Measurements from ENCODE around the gene PDE10A.

PDE10A gene

DNA sequence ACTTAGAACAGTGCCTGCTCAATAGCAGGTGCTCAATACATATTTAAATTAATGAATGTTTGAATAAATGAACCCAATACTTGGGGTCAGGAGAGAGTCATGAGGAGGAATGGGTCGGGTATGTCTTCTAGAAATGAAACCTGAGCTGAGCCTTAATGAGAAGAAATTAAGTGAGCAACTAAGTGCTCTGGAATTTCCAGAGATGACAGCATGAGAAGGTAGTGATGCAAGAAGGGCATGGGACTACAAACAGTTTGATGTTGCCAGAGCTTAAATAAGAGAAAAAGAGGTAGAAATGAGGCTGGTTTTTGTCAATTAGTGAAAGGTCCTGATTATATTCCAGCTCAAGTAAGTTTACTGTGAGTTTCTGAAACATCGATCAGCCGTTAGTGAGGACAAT is 82.9 kb downstream of the PDE10A start:
- ATAC-seq (ENCODE audit: insufficient read depth, low read depth): no peak
- no peak overlapping the region for H3K4me2 ChIP-seq (ENCODE audit: insufficient read depth, low read length)
- H3K9me3 ChIP-seq (ENCODE audit: insufficient read depth, low read length, severe bottlenecking): no peaks in the 10 kb centered on the region
- TF ChIP-seq, protein P1, sequence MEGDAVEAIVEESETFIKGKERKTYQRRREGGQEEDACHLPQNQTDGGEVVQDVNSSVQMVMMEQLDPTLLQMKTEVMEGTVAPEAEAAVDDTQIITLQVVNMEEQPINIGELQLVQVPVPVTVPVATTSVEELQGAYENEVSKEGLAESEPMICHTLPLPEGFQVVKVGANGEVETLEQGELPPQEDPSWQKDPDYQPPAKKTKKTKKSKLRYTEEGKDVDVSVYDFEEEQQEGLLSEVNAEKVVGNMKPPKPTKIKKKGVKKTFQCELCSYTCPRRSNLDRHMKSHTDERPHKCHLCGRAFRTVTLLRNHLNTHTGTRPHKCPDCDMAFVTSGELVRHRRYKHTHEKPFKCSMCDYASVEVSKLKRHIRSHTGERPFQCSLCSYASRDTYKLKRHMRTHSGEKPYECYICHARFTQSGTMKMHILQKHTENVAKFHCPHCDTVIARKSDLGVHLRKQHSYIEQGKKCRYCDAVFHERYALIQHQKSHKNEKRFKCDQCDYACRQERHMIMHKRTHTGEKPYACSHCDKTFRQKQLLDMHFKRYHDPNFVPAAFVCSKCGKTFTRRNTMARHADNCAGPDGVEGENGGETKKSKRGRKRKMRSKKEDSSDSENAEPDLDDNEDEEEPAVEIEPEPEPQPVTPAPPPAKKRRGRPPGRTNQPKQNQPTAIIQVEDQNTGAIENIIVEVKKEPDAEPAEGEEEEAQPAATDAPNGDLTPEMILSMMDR (IDR thresholded peaks at IDR 0.05; ENCODE audit: borderline replicate concordance, extremely low read depth, low read length, poor library complexity, severe bottlenecking): no peak
- no peak for TF ChIP-seq EZH2 (IDR thresholded peaks at IDR 0.05; ENCODE audit: borderline replicate concordance, low read depth, low read length, severe bottlenecking)
- H3K4me1 ChIP-seq (ENCODE audit: insufficient read depth, low read length): no peaks in the 10 kb centered on the region
- no peak overlapping the region for H3K27ac ChIP-seq (ENCODE audit: low read length)
- no peaks in the 10 kb centered on the region for H3K79me2 ChIP-seq (ENCODE audit: insufficient read depth, low read length)
- DNase-seq: no peak
- H2AFZ ChIP-seq (ENCODE audit: low read depth, low read length): no peak overlapping the region
- no peaks in the 10 kb centered on the region for H4K20me1 ChIP-seq (ENCODE audit: insufficient read depth, low read length)
- H3K4me3 ChIP-seq (ENCODE audit: low read depth in 1 of 2, low read length in 2 of 2): no peak overlapping the region
- H3K36me3 ChIP-seq (ENCODE audit: insufficient read depth, low read length): no peaks in the 10 kb centered on the region
- H3K27me3 ChIP-seq (ENCODE audit: insufficient read depth, low read length, poor library complexity): no peaks in the 10 kb centered on the region
- H3K9ac ChIP-seq (ENCODE audit: low read depth, low read length): no peak overlapping the region

DNA sequence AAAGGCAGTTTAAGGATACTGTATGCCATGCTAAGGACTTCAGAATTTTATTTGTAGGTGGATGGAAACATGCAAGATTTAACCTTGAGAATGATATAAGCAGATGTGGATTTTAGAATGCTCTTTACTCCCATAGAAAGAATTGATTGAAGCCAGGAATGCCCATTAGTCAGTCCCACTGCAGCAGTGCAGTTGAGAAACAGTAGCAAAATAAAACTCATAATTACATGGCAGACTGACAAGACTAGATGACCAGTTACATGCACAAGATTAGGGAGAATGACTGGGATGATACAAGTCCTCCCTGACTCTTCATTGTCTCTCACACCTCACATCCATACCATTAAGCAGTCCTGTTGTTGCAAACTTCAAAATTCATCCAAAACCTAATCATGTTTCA is 83.9 kb downstream of the PDE10A start:
- H3K36me3 ChIP-seq (ENCODE audit: insufficient read depth, low read length): no peaks in the 10 kb centered on the region
- H4K20me1 ChIP-seq (ENCODE audit: insufficient read depth, low read length): no peaks in the 10 kb centered on the region
- no peaks in the 10 kb centered on the region for H3K4me1 ChIP-seq (ENCODE audit: insufficient read depth, low read length)
- H2AFZ ChIP-seq (ENCODE audit: low read depth, low read length): no peak overlapping the region
- no peak for TF ChIP-seq EZH2 (IDR thresholded peaks at IDR 0.05; ENCODE audit: borderline replicate concordance, low read depth, low read length, severe bottlenecking)
- TF ChIP-seq, protein P1 (IDR thresholded peaks at IDR 0.05; ENCODE audit: borderline replicate concordance, extremely low read depth, low read length, poor library complexity, severe bottlenecking): no peak
- H3K4me3 ChIP-seq (ENCODE audit: low read depth in 1 of 2, low read length in 2 of 2): no peak overlapping the region
- DNase-seq (no peak), ATAC-seq (ENCODE audit: insufficient read depth, low read depth) (no peak)
- H3K27ac ChIP-seq (ENCODE audit: low read length): no peak overlapping the region
- H3K9ac ChIP-seq (ENCODE audit: low read depth, low read length): no peak overlapping the region
- no peaks in the 10 kb centered on the region for H3K27me3 ChIP-seq (ENCODE audit: insufficient read depth, low read length, poor library complexity)
- no peaks in the 10 kb centered on the region for H3K9me3 ChIP-seq (ENCODE audit: insufficient read depth, low read length, severe bottlenecking)
- no peak overlapping the region for H3K4me2 ChIP-seq (ENCODE audit: insufficient read depth, low read length)
- no peaks in the 10 kb centered on the region for H3K79me2 ChIP-seq (ENCODE audit: insufficient read depth, low read length)

DNA sequence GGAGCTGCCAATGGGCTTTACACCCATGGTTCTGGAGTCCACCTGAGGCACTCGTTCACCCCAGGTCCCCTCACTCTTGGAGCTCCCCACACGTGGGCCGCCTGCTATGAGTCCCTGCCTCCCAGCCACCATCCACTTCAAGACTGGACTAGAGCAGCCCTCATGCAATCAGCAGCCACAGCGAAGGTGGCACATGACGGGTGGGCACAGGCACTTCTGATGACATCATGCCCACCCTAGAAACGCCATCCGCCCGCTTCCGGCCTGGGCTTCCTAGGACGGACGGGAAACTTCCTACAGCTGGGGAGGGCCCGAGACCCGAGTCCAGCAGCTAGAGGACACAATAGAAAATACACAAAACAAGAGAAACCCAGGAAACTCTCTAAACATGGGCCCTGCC is 85.5 kb downstream of the PDE10A start:
- no peak for TF ChIP-seq EZH2 (IDR thresholded peaks at IDR 0.05; ENCODE audit: borderline replicate concordance, low read depth, low read length, severe bottlenecking)
- TF ChIP-seq, protein P1 (IDR thresholded peaks at IDR 0.05; ENCODE audit: borderline replicate concordance, extremely low read depth, low read length, poor library complexity, severe bottlenecking): no peak
- no peaks in the 10 kb centered on the region for H4K20me1 ChIP-seq (ENCODE audit: insufficient read depth, low read length)
- H3K79me2 ChIP-seq (ENCODE audit: insufficient read depth, low read length): no peaks in the 10 kb centered on the region
- H3K4me1 ChIP-seq (ENCODE audit: insufficient read depth, low read length): no peaks in the 10 kb centered on the region
- H3K36me3 ChIP-seq (ENCODE audit: insufficient read depth, low read length): no peaks in the 10 kb centered on the region
- no peaks in the 10 kb centered on the region for H3K9me3 ChIP-seq (ENCODE audit: insufficient read depth, low read length, severe bottlenecking)
- H2AFZ ChIP-seq (ENCODE audit: low read depth, low read length): no peak overlapping the region
- H3K27ac ChIP-seq (ENCODE audit: low read length): no peak overlapping the region
- no peak overlapping the region for H3K4me3 ChIP-seq (ENCODE audit: low read depth in 1 of 2, low read length in 2 of 2)
- no peaks in the 10 kb centered on the region for H3K27me3 ChIP-seq (ENCODE audit: insufficient read depth, low read length, poor library complexity)
- no peak overlapping the region for H3K9ac ChIP-seq (ENCODE audit: low read depth, low read length)
- DNase-seq: no peak
- H3K4me2 ChIP-seq (ENCODE audit: insufficient read depth, low read length): no peak overlapping the region
- no peak for ATAC-seq (ENCODE audit: insufficient read depth, low read depth)

DNA sequence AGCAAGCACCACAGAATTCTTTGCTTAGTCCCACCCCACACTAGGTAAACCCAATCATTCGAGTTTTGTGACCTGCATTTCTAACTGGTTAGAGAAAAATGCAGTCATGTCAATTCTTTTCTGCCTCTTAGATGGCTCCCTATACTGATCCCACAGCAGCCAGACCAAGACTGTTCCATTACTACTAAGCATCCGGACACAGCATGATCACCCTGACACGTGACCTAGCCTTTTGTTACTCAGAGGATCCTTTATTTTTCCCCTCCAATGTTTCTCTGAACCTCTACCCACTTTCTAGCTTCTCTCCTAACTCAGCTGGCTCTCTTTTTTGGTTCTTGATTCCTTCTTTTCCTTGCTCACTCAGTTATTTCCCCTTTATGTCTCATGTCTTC is 87.9 kb downstream of the PDE10A start:
- no peak overlapping the region for H3K4me2 ChIP-seq (ENCODE audit: insufficient read depth, low read length)
- H3K27me3 ChIP-seq (ENCODE audit: insufficient read depth, low read length, poor library complexity): no peaks in the 10 kb centered on the region
- H3K79me2 ChIP-seq (ENCODE audit: insufficient read depth, low read length): no peaks in the 10 kb centered on the region
- H3K9me3 ChIP-seq (ENCODE audit: insufficient read depth, low read length, severe bottlenecking): no peaks in the 10 kb centered on the region
- ATAC-seq (ENCODE audit: insufficient read depth, low read depth) (no peak), DNase-seq (no peak)
- H2AFZ ChIP-seq (ENCODE audit: low read depth, low read length): no peak overlapping the region
- TF ChIP-seq, protein P1 (IDR thresholded peaks at IDR 0.05; ENCODE audit: borderline replicate concordance, extremely low read depth, low read length, poor library complexity, severe bottlenecking): no peak
- TF ChIP-seq EZH2 (IDR thresholded peaks at IDR 0.05; ENCODE audit: borderline replicate concordance, low read depth, low read length, severe bottlenecking): no peak
- no peak overlapping the region for H3K4me3 ChIP-seq (ENCODE audit: low read depth in 1 of 2, low read length in 2 of 2)
- no peaks in the 10 kb centered on the region for H3K4me1 ChIP-seq (ENCODE audit: insufficient read depth, low read length)
- no peak overlapping the region for H3K9ac ChIP-seq (ENCODE audit: low read depth, low read length)
- no peaks in the 10 kb centered on the region for H4K20me1 ChIP-seq (ENCODE audit: insufficient read depth, low read length)
- H3K36me3 ChIP-seq (ENCODE audit: insufficient read depth, low read length): no peaks in the 10 kb centered on the region
- no peak overlapping the region for H3K27ac ChIP-seq (ENCODE audit: low read length)

All from DND-41 (cell line).